OCI-LY1 (cell line): ENCODE data around the gene CCDC8.

Experiments
- EZH2 ChIP-seq: fragments of 200-600 bp; sonication (generic), shearing (Covaris generic); IDR thresholded peaks from 2 replicates; pipeline ENCODE4 v1.8.0; 2017; ENCODE audit warnings: borderline replicate concordance, mixed run types, mild to moderate bottlenecking, antibody characterized with exemption, low read length, moderate library complexity, mixed read lengths
- TF ChIP-seq, protein P1 (sequence below): fragments of 200-600 bp; sonication (generic), shearing (Covaris generic); IDR thresholded peaks from 2 replicates; pipeline ENCODE4 v1.5.1; 2017; ENCODE audit warnings: mild to moderate bottlenecking, antibody characterized with exemption, low read length, moderate library complexity, mixed read lengths

DNA sequence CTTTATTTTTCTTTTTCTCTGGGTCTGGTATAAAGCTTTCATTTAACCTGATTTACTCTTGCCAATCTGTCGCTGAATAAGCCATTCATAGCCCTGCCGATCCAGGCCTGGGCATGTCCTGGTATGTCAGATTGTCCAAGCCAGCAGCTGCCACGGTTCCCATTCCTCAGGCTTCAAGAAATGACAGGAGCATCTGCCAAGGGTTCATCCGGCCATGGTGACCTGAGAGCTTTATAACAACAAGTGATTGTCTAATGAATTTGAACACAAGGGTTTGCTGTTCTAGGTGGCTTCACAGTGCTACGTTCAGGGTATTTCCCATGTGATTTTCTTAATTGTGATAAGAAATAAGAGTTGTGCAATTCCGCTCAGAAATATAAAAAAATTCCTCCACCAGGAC is 38.0 kb upstream of the CCDC8 start:
- TF ChIP-seq, protein P1, sequence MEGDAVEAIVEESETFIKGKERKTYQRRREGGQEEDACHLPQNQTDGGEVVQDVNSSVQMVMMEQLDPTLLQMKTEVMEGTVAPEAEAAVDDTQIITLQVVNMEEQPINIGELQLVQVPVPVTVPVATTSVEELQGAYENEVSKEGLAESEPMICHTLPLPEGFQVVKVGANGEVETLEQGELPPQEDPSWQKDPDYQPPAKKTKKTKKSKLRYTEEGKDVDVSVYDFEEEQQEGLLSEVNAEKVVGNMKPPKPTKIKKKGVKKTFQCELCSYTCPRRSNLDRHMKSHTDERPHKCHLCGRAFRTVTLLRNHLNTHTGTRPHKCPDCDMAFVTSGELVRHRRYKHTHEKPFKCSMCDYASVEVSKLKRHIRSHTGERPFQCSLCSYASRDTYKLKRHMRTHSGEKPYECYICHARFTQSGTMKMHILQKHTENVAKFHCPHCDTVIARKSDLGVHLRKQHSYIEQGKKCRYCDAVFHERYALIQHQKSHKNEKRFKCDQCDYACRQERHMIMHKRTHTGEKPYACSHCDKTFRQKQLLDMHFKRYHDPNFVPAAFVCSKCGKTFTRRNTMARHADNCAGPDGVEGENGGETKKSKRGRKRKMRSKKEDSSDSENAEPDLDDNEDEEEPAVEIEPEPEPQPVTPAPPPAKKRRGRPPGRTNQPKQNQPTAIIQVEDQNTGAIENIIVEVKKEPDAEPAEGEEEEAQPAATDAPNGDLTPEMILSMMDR, result no peak
- no peak for TF ChIP-seq EZH2
